OCI-LY3 (cell line): Measurements from ENCODE around the gene RTN4RL1.

Experiments
- H2AFZ ChIP-seq: fragments of 200-600, 300-600 bp; shearing (Covaris generic); 2 replicates; pipeline ENCODE4 v1.6.0; 2014; ENCODE audit warnings: antibody characterized with exemption, low read depth, low read length
- H3K27ac ChIP-seq: fragments of 200-600, 300-600 bp; sonication (generic); 2 replicates; pipeline ENCODE4 v1.5.1; 2014; ENCODE audit warnings: mild to moderate bottlenecking, low read length, moderate library complexity, mixed read lengths
- H3K27me3 ChIP-seq: fragments of 200-600, 300-600 bp; sonication (generic); 2 replicates; pipeline ENCODE4 v1.6.1; 2014; ENCODE audit warnings: low read depth, low read length, mixed read lengths
- H3K36me3 ChIP-seq: fragments of 200-600, 300-600 bp; sonication (generic); replicated peaks from 2 replicates; pipeline ENCODE3; 2014; ENCODE audit warnings: low read depth, low read length, mixed read lengths
- H3K4me1 ChIP-seq: fragments of 300-600, 200-600 bp; sonication (generic); 2 replicates; pipeline ENCODE4 v1.6.1; 2014; ENCODE audit warnings: low read length, mixed read lengths
- H3K4me2 ChIP-seq: fragments of 200-600, 300-600 bp; sonication (generic); 2 replicates; pipeline ENCODE4 v1.6.1; 2014; ENCODE audit warnings: low read length, mixed read lengths
- H3K4me3 ChIP-seq: fragments of 300-600, 200-600 bp; sonication (generic); 2 replicates; pipeline ENCODE4 v1.5.1; 2014; ENCODE audit warnings: antibody characterized with exemption, mild to moderate bottlenecking, low read length, moderate library complexity
- H3K79me2 ChIP-seq: fragments of 300-600, 200-600 bp; shearing (Covaris generic); 2 replicates; pipeline ENCODE4 v1.6.1; 2014; ENCODE audit warnings: mild to moderate bottlenecking, low read length, mixed read lengths
- H3K9ac ChIP-seq: fragments of 300-600, 200-600 bp; shearing (Covaris generic); 2 replicates; pipeline ENCODE4 v1.6.0; 2014; ENCODE audit warnings: mild to moderate bottlenecking, low read length, moderate library complexity
- H3K9me3 ChIP-seq: fragments of 200-600, 300-600 bp; shearing (Covaris generic); 2 replicates; pipeline ENCODE4 v1.6.1; 2014; ENCODE audit warnings: low read length, mixed read lengths; ENCODE audit not compliant: insufficient read depth
- H4K20me1 ChIP-seq: fragments of 200-600, 300-600 bp; sonication (generic); 2 replicates; pipeline ENCODE4 v1.6.1; 2016; ENCODE audit warnings: low read length, mixed read lengths; ENCODE audit not compliant: insufficient read depth
- EZH2phosphoT487 ChIP-seq: fragments of 200-600 bp; shearing (Covaris generic); IDR thresholded peaks from 2 replicates; pipeline ENCODE4 v1.6.1; 2018; ENCODE audit warnings: antibody characterized with exemption, mixed run types, low read depth
- TF ChIP-seq, protein P1 (sequence below): fragments of 200-600, 300-600 bp; sonication (generic); IDR thresholded peaks from 2 replicates; pipeline ENCODE4 v1.5.1; 2014; ENCODE audit warnings: antibody characterized with exemption, low read length, low read depth

Gene RTN4RL1

DNA sequence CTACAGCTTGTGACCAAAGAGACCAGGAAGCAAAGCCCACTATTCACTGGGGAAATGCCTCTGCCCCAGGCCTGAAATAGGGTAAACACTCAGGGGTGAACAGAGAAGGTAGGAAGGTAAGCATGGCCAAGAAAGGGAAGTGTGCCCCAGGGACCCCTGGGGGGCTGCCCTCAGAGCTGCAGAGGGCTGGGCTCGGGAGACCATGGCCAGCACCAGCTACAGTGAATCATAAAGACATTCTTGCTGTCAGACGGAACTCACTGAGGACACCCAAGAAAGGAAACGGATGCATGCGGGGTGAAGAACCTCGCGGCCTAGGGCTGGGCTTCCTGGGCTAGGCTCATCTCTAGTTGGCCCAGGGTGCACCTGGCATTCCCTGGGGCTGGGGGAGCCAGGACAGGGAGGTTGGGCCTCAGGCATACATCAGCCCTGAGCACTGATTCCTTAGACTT, 39.4 kb upstream of the RTN4RL1 start:
- H3K27ac ChIP-seq, result no peak overlapping the region
- H2AFZ ChIP-seq, result no peak overlapping the region
- peaks cover 2% of the 10 kb centered on the region for H3K4me1 ChIP-seq
- H3K4me2 ChIP-seq, result no peak overlapping the region
- H3K9ac ChIP-seq, result no peak overlapping the region
- no peaks in the 10 kb centered on the region for H3K9me3 ChIP-seq
- no peaks in the 10 kb centered on the region for H3K36me3 ChIP-seq
- no peak overlapping the region for H3K4me3 ChIP-seq
- no peaks in the 10 kb centered on the region for H3K79me2 ChIP-seq
- peaks cover 11% of the 10 kb centered on the region for H3K27me3 ChIP-seq
- peaks cover 34% of the 10 kb centered on the region for H4K20me1 ChIP-seq
- TF ChIP-seq, protein P1, sequence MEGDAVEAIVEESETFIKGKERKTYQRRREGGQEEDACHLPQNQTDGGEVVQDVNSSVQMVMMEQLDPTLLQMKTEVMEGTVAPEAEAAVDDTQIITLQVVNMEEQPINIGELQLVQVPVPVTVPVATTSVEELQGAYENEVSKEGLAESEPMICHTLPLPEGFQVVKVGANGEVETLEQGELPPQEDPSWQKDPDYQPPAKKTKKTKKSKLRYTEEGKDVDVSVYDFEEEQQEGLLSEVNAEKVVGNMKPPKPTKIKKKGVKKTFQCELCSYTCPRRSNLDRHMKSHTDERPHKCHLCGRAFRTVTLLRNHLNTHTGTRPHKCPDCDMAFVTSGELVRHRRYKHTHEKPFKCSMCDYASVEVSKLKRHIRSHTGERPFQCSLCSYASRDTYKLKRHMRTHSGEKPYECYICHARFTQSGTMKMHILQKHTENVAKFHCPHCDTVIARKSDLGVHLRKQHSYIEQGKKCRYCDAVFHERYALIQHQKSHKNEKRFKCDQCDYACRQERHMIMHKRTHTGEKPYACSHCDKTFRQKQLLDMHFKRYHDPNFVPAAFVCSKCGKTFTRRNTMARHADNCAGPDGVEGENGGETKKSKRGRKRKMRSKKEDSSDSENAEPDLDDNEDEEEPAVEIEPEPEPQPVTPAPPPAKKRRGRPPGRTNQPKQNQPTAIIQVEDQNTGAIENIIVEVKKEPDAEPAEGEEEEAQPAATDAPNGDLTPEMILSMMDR, result no peak
- no peak for TF ChIP-seq EZH2phosphoT487

GRCh38 chr17:2064147-2064489, 39.0 kb upstream of the RTN4RL1 start:
- Histone ChIP-seq H3K9me3 (no peaks in the 10 kb centered on the region), H3K4me2 (no peak overlapping the region), H3K4me3 (no peak overlapping the region), H4K20me1 (peaks cover 31% of the 10 kb centered on the region), H3K9ac (no peak overlapping the region), H3K79me2 (no peaks in the 10 kb centered on the region), H3K27ac (no peak overlapping the region), H2AFZ (no peak overlapping the region), H3K27me3 (peaks cover 7% of the 10 kb centered on the region), H3K4me1 (no peaks in the 10 kb centered on the region), H3K36me3 (no peaks in the 10 kb centered on the region)
- TF ChIP-seq, protein P1, result no peak
- no peak for TF ChIP-seq EZH2phosphoT487

DNA sequence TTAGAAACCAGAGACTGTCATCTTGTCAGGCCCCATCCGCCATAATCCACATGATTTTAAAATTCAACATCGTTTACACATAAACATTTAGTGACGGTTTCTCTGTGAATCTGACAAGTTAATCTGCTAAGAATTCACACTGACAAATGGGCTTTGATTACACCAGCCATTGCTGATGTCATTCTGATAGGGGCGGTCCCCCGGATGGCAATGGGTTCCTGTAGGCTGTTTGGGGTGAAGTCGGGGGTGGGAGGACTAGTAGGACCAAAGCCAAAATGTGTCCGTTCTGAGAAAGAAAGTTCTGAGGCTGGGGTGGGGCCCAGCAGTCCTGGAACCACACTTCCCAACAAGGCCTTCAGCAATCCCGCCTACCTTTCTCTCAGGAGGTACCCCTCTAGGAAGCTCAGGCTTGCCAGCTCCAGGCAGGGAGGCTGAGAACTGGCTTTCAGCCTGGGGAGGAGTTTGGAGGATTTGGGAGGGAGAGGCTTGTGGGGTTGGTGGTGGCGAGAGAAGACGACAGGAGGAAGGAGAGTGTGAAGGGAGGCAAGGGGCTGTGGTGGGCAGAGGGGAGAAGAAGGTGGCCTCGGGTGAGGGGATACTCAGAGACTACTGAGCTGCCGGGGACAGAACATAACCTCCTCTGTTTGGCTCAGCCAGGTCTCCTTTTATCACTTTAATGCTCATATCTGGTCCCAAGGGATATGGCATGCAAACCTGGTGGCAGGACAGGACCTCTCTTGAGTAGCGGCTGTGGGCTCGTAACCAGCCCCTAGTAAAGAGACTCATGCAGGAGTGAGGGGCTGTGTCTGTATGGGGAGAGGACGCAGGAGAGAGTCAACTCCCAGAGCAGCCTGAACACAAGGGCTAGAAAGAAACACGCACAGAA, 38.4 kb upstream of the RTN4RL1 start:
- H2AFZ ChIP-seq, result no peak overlapping the region
- no peaks in the 10 kb centered on the region for H3K4me1 ChIP-seq
- no peak overlapping the region for H3K4me3 ChIP-seq
- H4K20me1 ChIP-seq, result peaks cover 25% of the 10 kb centered on the region
- H3K79me2 ChIP-seq, result no peaks in the 10 kb centered on the region
- no peak overlapping the region for H3K4me2 ChIP-seq
- H3K36me3 ChIP-seq, result no peaks in the 10 kb centered on the region
- no peak overlapping the region for H3K9ac ChIP-seq
- peaks cover under 1% of the 10 kb centered on the region for H3K27me3 ChIP-seq
- H3K27ac ChIP-seq, result no peak overlapping the region
- TF ChIP-seq EZH2phosphoT487, result no peak
- TF ChIP-seq, protein P1, result no peak
- H3K9me3 ChIP-seq, result no peaks in the 10 kb centered on the region

DNA sequence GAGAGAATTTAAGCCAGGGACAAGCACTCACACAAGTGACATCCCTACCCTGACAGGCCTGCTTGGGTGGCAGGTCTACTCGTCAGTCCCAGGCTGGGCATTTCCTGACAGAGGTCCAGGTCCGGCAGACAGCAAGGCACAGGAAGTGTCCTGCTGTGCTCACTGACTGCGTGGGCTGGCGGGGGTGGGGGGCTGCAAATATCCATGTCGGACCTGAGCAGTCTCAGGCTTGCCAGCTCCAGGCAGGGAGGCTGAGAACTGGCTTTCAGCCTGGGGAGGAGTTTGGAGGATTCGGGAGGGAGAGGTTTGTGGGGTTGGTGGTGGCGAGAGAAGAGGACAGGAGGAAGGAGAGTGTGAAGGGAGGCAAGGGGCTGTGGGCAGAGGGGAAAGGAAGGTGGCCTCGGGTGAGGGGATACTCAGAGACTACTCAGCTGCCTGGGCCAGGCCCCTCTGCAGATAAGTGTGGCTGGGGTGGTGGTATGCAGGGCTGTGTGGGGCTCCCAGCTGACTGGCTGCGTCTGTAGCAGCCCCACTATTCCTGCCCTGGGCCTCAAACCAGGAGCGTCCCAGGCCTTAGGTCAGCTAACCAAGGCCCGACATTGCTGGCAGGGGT, 37.5 kb upstream of the RTN4RL1 start:
- TF ChIP-seq, protein P1, result no peak
- no peak for TF ChIP-seq EZH2phosphoT487
- Histone ChIP-seq H3K4me3 (no peak overlapping the region), H3K4me1 (no peaks in the 10 kb centered on the region), H3K4me2 (no peak overlapping the region), H3K27me3 (no peaks in the 10 kb centered on the region), H3K79me2 (no peaks in the 10 kb centered on the region), H3K9ac (no peak overlapping the region), H2AFZ (no peak overlapping the region), H3K27ac (no peak overlapping the region), H4K20me1 (peaks cover 17% of the 10 kb centered on the region; the same call in 1 of the 2 replicates), H3K36me3 (no peaks in the 10 kb centered on the region), H3K9me3 (no peaks in the 10 kb centered on the region)
